HG03520 (cell line): ENCODE measurements around the gene ABHD2.
A peak's percentile ranks its signal among the peaks of the same experiment; 100 is the strongest.
"Not testable (repeated sequence)": the region's sequence is repeated elsewhere in the genome, so short reads cannot be mapped to it uniquely, and the experiment has no call there.

Experiments
- ATAC-seq: cut with Tn5 transposase; IDR thresholded peaks from one replicate; pipeline ENCODE4 v1.9.1; 2021; ENCODE audit warnings: mild to moderate bottlenecking, moderate library complexity; ENCODE audit not compliant: unreplicated experiment

The ABHD2 gene

GRCh38 chr15:89118481-89118989 is 30.3 kb downstream of the ABHD2 start:
- ATAC-seq: no peak

DNA sequence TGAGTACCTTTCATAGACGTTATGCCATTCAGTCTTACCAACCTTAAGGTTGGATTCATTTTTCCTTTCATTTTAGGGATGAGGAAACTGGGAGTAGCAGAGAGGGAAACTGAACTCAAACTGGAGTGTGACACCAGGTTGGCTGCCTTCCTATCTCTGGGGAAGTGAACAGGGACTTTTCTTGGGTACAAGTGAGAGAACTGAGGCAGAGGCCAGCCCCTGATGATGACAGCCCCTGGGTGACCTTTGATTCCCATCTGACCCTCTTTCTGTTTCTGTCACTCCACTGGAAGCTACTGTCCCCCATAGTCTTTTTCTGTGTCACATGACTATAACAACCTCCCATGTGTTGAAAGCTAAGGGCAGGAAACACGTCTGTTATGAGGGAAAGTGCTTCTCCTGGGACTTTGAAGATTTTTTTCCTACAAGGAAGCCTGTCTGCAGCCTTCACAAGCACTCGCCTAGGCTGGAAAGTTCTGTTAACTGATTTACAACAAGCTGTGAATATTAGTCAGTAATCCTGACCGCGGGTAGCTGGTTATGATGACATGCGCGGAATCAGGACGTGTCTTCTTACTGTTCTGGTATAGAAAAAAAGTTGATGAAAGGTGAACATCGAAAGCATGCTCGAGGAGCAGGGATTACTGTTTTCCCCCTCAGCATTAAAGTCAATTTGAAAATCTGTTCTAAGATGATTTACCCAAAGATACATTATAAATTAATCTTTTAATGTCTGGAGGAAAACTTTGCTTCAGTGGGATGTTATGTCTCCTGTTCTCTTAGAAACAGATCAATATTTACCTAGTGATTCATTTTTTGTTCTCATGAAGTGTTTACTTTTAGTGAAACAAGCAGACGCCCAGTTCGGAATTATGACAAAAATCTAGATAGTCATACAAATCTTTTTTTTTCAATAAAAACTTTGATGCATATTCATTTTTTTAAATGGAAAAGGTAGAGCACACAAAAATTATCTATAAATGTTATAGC is 31.5 kb downstream of the ABHD2 start:
- no peak for ATAC-seq

DNA sequence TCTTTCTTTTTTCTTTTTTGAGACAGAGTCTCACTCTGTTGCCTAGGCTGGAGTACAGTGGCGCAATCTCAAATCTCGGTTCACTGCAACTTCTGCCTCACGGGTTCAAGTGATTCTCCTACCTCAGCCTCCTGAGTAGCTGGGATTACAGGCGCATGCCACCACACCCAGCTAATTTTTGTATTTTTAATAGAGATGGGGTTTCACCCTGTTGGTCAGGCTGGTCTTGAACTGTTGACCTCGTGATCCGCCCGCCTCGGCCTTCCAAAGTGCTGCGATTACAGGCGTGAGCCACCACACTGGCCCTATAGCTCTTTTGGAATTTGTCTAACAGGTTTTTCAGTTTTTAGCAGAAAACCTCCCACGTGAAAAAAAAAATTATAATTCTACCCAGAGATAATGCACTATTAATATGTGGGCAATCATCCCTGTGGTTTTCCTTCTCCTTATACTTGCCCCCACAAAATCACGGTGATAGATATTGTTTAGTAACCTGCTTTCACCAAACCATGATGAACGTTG is 32.3 kb downstream of the ABHD2 start:
- not testable (repeated sequence) for ATAC-seq

DNA sequence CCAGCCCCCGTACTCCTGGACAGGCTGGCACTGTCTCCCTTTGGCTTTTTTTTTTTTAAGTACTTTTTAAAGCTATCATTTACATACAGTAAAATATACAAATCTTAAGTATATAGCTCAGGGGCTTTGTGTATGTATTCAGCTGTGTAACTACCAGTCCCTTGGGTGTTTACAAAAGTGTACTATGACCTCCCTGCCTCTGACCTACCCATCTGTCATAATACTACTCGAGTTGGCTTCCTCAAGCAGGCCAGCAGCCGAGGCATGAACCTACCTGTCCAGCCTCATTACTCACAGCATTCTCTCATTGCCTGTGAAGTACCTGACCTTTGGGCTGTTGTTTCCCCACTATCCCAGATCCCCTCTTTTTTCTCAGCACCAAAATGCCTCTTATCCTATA is 33.2 kb downstream of the ABHD2 start:
- no peak for ATAC-seq

DNA sequence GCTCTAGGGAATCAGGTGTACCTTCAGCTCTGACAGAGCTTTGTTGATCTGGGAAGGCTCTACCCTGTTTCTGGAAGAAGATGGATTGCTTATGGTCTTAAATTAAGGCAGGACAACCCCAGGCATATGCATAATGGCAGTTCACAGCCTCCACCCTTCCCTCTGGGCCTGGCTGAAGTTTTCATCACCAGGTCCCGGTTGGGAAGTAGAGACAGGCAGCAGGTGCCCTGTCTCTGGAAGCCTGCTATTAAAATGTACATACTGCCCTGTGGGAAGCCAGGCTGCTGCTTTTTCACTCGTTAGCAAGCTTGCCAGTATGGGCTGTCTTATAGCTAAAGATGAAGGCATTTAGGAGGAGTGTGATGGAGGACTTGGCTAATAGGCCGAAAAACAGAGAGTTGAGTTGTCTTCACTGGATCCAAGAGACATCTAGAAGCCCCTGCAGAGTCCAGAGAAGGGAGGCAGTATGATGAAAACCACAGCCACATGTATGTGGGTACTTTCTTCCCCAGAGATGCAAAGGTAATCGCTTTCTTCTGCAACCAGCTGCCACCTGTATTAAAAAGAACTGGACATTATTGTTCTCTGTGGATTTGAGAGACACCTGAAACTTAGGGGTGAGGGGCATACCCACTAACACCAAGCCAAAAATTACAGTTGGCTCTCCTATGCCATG is 34.4 kb downstream of the ABHD2 start:
- ATAC-seq: no peak

GRCh38 chr15:89123181-89123525 is 34.9 kb downstream of the ABHD2 start:
- no peak for ATAC-seq

GRCh38 chr15:89125088-89125826 is 37.0 kb downstream of the ABHD2 start:
- ATAC-seq: no peak

- no peak for ATAC-seq
Observed at GRCh38 chr15:89126009-89126408, 37.8 kb downstream of the ABHD2 start.

GRCh38 chr15:89127054-89127702 is 38.9 kb downstream of the ABHD2 start:
- ATAC-seq: no peak

DNA sequence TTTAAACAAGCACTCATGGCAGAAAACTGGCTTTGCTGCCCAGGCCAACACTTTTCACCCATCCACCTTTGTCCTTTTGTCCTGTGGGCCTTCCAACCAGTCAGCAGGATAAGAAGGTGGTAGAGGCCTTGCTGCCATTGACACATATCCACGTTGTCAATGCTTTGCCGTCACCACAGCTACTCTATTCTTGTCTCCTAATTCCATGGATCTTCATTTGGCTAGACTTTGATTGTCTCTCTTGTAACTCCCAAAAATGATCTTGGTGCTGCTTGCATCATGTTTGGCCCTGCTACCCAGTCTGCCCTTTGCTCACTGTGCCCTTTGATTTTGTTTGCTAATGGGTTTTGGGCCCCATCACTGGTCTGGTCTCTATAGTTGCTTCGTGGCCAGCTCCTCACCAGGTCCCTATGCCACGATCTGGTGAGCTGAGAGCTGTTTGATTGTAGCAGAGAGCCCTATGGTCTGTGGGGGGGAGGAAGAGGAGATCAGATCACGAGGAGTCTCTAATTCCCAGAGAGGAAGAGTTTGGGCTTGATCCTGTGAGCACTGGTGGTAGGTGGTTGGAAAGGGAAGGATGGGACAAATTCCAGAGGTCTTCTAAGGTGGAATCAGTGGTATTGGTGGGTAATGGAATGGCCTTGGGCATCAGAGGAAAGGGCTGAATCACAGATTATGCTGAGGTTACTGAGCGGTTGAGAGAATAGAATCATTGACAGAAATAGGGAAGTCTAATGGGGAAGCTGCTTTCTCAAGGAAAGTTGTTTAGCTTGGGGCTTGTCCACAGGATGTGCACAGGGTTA is 40.3 kb downstream of the ABHD2 start:
- no peak for ATAC-seq

- no peak for ATAC-seq
Observed at GRCh38 chr15:89129123-89129815, 41.0 kb downstream of the ABHD2 start.

DNA sequence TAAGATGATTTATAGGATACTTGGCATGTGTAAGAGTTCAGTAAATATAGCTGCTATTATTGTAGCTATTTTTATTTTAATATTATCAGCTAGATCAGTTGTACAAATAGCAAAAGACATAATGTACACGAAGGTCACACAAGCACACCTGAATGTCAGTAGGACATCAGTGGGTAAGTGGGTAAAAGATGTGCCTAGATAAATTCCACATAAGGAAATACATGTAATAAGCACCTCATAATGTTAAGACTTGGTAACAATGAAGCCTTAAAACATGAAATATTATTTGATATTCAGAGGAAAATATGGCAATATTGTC is 41.5 kb downstream of the ABHD2 start:
- ATAC-seq: no peak

DNA sequence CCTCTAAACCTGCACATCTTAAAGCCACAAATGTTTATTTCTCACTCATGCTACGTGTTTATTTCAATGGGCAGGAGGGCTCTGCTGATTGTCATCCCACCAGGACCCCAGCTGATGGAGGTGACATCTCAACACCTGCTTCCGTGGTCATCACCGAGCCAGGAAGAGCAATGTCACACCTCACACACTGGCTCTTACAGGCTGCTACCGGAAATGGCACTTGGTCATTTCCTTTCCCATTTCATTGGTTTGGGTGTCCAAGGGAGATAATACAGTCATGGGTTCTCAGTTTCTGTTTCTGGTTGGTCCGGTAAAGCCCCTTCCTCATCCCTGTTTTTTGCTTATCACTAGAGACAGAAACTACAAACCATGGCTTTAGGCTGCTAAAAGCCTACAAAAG is 41.9 kb downstream of the ABHD2 start:
- ATAC-seq: peak; percentile 53

GRCh38 chr15:89131731-89132130 is 43.5 kb downstream of the ABHD2 start:
- ATAC-seq: no peak

- ATAC-seq: no peak
Observed at GRCh38 chr15:89132611-89133507, 44.6 kb downstream of the ABHD2 start.

DNA sequence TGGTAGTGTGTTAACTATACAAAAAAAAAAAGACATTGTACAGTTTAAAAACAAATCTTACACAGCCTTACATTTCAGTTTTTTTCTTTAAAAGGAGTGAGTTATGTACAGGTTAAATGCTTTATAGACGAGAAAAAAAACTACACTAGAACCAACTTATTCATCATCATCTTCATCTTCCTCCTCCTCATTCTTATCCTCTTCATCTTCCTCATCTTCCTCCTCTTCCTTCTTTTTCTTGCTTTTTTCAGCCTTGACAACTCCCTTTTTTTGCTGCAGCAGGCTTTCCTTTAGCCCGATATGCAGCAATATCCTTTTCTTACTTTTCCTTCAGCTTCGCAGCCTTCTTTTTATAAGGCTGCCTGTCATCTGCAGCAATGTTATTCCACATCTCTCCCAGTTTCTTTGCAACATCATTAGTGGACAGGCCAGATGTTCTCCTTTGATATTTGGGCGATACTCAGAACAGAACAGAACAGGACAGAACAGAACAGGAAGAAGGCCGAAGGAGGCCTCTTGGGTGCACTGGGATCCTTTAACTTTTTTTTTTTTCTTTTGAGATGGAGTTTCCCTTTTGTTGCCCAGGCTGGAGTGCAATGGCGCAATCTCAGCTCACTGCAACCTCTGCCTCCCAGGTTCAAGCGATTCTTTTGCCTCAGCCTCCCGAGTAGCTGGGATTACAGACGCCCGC is 47.3 kb downstream of the ABHD2 start:
- not testable (repeated sequence) for ATAC-seq

DNA sequence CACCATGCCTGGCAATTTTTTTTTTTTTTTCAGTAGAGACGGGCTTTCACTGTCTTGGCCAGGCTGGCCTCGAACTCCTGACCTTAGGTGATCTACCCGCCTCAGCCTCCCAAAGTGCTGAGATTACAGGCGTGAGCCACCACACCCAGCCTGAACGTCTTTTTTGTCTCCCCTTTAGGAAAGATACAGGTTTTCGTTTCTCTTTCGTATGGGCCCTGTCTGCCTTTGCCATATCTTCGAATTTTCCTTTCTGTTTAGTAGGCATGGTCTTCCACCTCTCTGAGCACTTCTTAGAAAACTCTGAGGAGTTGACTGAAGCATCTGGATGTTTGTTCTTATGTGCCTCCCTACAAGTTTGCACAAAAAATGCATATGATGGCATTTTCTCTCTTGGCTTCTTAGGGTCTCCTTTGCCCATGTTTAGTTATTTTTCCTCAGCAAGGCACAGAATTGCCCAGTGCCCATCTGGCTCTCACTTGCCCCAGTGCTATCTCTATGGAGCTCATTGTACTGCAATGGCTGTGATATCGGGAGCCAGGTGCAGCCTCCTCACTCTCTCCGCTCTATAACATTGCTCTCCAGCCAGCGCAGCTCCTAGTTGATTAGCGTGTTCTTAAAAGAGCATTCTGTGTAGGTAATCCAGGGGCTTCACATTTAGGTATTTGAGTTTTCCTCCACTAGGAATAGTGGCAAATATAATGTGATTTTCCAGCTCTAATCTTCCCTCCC is 48.0 kb downstream of the ABHD2 start:
- no peak for ATAC-seq
